Measurements from ENCODE around the gene XXYLT1. TPM values are rescaled to one million over a fixed set of nuclear protein-coding genes. Genes with fewer than 3 reads are reported as not detected.

The XXYLT1 gene
- total and polyA plus RNA-seq, 2 of the 4 experiments (the other 2 are of a cell fraction): 14.7 to 18.1 TPM

GRCh38 chr3:195195321-195196209 is 75.4 kb downstream of the XXYLT1 start:
- WGBS, 2 experiments (ENCODE audit: extremely low coverage in 2 of 2, insufficient read length in 1 of 2): 65% methylated on average over 4 of the region's 17 CpGs; no CpG with 5 or more reads in 1 of the 2 experiments

More at GRCh38 chr3:195195321-195196209, 75.4 kb downstream of the XXYLT1 start:
- H2BK15ac ChIP-seq (ENCODE audit: low read depth, low read length): no peak overlapping the region; the same call in 2 of the 3 replicates
- H3K4me2 ChIP-seq (ENCODE audit: low read depth, low read length): no peak overlapping the region
- no peaks in the 10 kb centered on the region for H3K9me3 ChIP-seq (ENCODE audit: control insufficient read depth, insufficient read depth, low read length)
- H4K20me1 ChIP-seq (ENCODE audit: insufficient read depth, low read length): no peaks in the 10 kb centered on the region
- CTCF ChIA-PET: interaction anchor here (0.9 to 1.2 kb wide), 3 partner anchors 9 to 513 kb away, joined by 3 read pairs; no protein-coding TSS in a partner anchor
- H4K91ac ChIP-seq (ENCODE audit: insufficient read depth, low read depth, low read length): peak overlapping the region; percentile 76
- no peak for TF ChIP-seq POLR2A (IDR thresholded peaks at IDR 0.05; ENCODE audit: low read depth, low read length)
- no peak for TF ChIP-seq MXI1 (IDR thresholded peaks at IDR 0.05; ENCODE audit: borderline replicate concordance, low read depth, low read length)
- TF ChIP-seq CHD1 (IDR thresholded peaks at IDR 0.05; ENCODE audit: low read depth, low read length): no peak
- no peak for TF ChIP-seq MAZ (IDR thresholded peaks at IDR 0.05; ENCODE audit: borderline replicate concordance, low read depth, low read length)
- no peak for TF ChIP-seq RFX5 (IDR thresholded peaks at IDR 0.05; ENCODE audit: low read depth, low read length)
- peak overlapping the region; percentile 22 for H3K18ac ChIP-seq (ENCODE audit: low read depth, low read length)
- peak overlapping the region; percentile 6 for H2AK9ac ChIP-seq (replicated peaks; ENCODE audit: low read depth, low read length, poor library complexity)
- dilution Hi-C loops (cut with HindIII; ENCODE audit: low sequenced_read_pairs, unreplicated experiment): no loop called here
- H3K79me1 ChIP-seq (ENCODE audit: low read depth in 1 of 2, low read length in 2 of 2): peaks cover 30 to 51% of the 10 kb centered on the region in 2 experiments; a peak in 3 of 4 replicates
- H3K27ac ChIP-seq (ENCODE audit: insufficient read depth, low read length): peak overlapping the region; percentile 63; the same call in 1 of the 2 replicates
- peak overlapping the region; percentile 85; the same call in 1 of the 2 replicates for H2AK5ac ChIP-seq (ENCODE audit: low read depth, low read length)
- peaks cover 13% of the 10 kb centered on the region for H3K9me1 ChIP-seq (ENCODE audit: insufficient read depth, low read length)
- no TSS peak for BruUV-seq (replicated peaks)
- in situ Hi-C loops (cut with MboI; ENCODE audit: low sequenced_read_pairs): no loop called here
- peak overlapping the region; percentile 66 for H2BK120ac ChIP-seq (ENCODE audit: low read depth, low read length)
- peak overlapping the region; percentile 21 to 80; a peak in 2 of 4 replicates for H4K8ac ChIP-seq (ENCODE audit: low read depth in 2 of 2, low read length in 2 of 2)
- no peak overlapping the region for H3K56ac ChIP-seq (ENCODE audit: extremely low read depth, insufficient read depth, low read length)
- H3K9ac ChIP-seq (ENCODE audit: low read depth, low read length): no peak overlapping the region
- H3K4me3 ChIP-seq (ENCODE audit: insufficient read depth, low read depth, low read length): no peak overlapping the region
- H3K27me3 ChIP-seq (ENCODE audit: control insufficient read depth, insufficient read depth, low read length): no peaks in the 10 kb centered on the region
- DNase-seq (no peak), ATAC-seq (ENCODE audit: low read depth) (peak; percentile 3; the same call in 1 of the 2 replicates)
- H3K4me1 ChIP-seq (ENCODE audit: control insufficient read depth, insufficient read depth, low read length): peaks cover 20% of the 10 kb centered on the region
- peak overlapping the region; percentile 31 for H2BK5ac ChIP-seq (ENCODE audit: low read depth, low read length, poor library complexity, severe bottlenecking)
- no peaks in the 10 kb centered on the region for H3K36me3 ChIP-seq (ENCODE audit: control insufficient read depth, insufficient read depth, low read length)
- no peak overlapping the region for H2AFZ ChIP-seq (replicated peaks; ENCODE audit: low read length, poor library complexity)
- peak overlapping the region; percentile 73 for H3K4ac ChIP-seq (ENCODE audit: low read depth, low read length)
- 0 out of 2 replicates have a peak overlapping the region, but pooled peaks have one; percentile 28 for H2BK20ac ChIP-seq (ENCODE audit: low read depth, low read length)
- POLR2A ChIA-PET (ENCODE audit: unreplicated experiment): interaction anchor here (0.7 kb wide), 1 partner anchor 40 kb away, joined by 3 read pairs; no protein-coding TSS in a partner anchor
- intact Hi-C loops (cut with micrococcal nuclease): loop anchor here (5.0 kb wide), 1 partner anchor 88 kb away; no protein-coding TSS in a partner anchor
- H3K14ac ChIP-seq (replicated peaks; ENCODE audit: low read depth, low read length): no peak overlapping the region
- peak overlapping the region; percentile 40 for H4K5ac ChIP-seq (ENCODE audit: low read depth, low read length)
- 0 out of 2 replicates have a peak overlapping the region, but pooled peaks have one; percentile 62 for H3K23ac ChIP-seq (ENCODE audit: low read depth, low read length)

Measured in IMR-90 (cell line).